ENCODE data around the gene VILL. TPM values are rescaled to one million over a fixed set of nuclear protein-coding genes. Genes with fewer than 3 reads are reported as not detected.
A peak's percentile ranks its signal among the peaks of the same experiment; 100 is the strongest.

The VILL gene
- total RNA-seq, result 4.3 TPM
- long read RNA-seq, partial matches to known transcripts, result 7 of 19 reads
- long read RNA-seq, other reads (novel, unspliced or antisense), result 12 of 19 reads

DNA sequence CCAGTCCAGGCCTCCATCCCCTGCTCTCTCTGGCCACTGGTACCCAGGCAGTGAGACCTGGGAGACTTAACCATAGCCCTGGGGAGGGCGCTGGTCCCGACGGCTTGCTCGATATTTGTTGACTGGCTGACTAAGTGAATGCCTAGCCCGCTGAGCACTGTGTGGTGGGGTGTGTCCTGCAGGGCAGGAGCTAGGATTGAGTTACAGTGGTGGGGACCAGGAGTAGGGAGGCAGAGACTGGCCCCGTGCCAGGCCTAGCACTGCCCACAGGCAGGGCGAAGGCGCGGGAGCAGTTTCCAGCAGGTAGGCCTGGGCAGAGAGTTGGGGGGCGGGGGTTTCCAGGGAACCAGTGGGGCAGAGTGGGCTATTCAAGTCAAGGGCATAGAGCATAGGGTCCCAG lies at the start of gene VILL:
Gene VILL (plus strand): TSS at position 260 of the 400 bp plus-strand sequence. CDS start 2,887 bp downstream, outside the sequence.
- DNase-seq (ENCODE audit: low spot score), result peak; percentile 87

DNA sequence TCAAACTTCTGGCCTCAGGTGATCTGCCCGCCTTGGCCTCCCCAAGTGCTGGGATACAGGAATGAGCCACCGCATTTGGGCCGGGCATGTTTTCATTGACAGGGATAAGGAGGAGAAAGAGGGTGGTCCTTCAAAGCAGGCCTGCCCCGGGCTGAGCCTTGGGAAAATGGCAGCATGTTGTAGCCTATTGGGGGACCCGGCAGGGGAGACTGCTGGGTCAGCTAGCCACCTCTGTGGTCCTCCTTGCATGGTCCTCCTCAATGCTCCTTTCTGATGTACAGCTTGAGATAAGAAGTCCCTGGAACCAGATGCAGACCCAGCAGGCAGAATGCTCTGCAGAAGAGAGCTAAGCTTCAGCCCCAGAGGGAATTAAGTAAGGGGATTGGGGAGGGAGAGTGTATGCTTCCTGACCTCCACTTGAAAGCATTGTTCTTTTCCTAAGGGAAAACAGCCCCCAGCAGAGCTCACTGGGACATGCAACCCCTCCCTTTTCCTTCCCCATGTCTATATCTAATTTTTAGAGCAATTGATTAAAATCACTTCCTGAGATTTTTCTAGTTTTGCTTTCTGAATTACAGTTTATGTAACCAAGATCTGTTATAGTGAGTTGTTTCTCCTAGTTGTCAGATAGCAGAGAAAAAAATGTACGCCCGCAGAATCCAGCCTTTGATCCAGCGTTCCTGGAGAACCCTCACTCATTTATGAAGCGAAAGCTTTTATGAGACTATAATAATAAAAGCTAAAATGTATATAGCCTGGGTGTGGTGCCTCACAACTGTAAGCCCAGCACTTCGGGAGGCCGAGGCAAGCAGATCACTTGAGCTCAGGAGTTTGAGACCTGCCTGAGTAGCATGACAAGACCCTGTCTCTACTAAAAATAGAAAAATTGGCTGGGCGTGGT lies 48.7 kb upstream of the VILL start:
- no peak for DNase-seq (ENCODE audit: low spot score)

DNA sequence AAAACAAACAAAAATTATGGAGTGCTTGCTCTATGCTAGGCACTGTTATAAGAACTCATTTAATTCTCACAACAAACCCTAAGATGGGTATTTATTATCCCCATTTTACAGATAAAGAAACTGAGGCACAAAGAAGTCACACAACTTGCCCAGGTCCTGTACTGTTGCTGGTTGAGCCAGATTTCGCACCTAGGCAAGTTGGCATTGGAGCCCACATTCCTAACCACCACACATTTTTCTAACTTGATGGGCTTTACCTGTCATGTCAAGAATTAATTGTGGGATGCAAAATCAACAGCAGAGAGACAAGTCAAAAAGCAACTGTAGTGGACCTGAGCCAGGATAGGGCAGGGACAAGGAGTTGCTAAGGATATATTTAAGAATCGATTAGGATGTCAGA lies 47.9 kb upstream of the VILL start:
- no peak for DNase-seq (ENCODE audit: low spot score)

DNA sequence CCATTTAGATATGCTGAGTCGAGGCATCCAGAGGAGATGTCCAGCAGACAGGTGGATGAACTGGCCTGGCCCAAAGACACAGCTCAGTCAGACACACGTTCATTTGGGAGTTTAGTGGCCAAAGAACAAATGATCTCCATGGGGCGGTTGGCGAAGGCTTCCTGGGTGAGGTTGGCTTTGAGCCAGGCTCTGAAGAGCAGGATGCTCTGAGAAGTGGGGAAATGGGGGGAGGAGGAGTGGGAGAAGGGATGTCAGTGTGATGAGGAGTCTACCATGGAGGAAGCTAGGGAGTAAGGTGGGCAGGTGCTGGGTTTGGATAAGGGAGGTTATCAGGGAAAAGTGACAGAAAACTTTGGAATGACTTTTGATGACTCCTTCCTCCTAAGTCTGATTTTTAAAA lies 47.5 kb upstream of the VILL start:
- DNase-seq (ENCODE audit: low spot score), result no peak

DNA sequence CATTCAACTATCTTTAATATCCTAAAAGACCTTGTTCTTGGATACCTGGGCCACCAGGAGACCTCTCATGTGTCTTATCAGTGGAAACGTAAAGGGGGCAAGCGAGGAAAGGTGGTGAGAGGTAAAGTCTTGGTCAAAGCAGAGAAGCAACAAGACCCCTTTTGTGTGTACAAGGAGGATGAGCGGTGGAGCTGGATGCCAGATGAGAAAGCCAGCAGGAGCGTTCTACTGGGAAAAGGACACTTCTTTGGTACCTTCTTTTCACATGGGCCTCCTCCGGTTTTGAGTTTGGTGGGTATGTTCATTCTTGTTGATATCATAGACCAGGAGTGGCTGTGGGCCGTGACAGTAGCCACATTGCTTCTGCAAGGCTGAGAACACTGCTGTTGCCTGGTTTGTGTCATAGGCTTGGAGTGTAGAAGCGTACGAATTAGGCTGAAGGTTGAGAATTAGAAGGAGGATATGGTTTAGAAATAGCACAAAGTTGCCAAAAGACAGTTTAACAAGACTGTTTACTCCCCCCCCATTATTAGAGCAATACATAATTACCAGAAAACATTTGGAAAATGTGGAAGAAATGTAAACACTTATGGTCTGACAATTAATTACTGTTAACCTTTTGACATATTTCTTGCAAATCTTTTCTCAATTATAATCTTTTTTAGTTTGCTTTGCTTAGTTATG lies 46.8 kb upstream of the VILL start:
- DNase-seq (ENCODE audit: low spot score), result no peak

DNA sequence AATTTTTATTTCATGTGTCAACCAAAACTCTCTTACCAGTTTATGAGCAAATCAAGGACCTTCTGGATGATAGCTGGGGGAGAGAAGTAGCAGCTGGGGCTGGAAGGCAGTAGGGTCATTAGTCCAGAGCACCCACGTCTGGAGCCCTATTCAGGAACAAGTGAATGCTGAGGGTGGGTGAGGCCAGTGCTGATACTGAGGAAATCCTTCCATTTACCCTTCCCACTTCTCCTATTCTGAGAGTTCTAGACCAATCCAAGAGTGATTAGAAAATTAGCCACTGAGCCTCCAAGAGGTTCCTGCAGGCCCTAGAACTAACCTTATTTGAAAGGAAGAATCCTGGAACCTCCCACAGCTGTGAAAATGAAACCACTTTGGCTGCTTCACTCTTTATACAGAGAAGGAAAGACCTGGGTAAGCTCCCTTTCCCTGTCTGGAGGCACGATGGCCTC lies 46.2 kb upstream of the VILL start:
- DNase-seq (ENCODE audit: low spot score), result no peak

DNA sequence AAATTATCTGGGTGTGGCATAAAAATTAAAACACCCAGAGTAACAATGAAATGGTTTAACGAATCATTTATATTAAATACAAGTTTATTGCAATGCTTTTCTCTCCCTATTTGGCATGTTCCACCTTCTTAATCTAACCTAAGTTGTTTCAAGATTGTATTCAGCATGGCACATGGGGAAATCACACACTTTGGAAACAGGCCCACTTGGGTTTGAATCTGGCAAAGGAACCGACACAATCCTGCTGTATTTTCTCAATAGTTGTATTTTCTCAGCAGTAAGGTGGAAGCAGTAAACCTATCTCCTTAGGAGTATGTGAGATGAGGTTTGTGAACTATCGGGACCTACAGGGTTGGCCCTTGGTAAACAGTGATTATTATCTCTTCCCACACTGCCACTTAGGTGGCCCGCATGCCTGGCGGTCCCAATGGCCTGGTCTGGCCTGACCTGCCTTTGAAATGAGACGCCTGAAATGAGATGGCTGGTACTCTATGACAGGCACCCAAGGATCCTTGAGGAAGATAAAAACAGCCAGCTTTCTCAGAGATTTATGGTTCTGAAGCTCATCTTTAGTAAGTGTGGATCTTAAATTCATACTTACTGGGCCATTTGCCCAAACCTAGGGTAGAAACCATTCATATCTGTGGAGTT lies 45.3 kb upstream of the VILL start:
- no peak for DNase-seq (ENCODE audit: low spot score)

DNA sequence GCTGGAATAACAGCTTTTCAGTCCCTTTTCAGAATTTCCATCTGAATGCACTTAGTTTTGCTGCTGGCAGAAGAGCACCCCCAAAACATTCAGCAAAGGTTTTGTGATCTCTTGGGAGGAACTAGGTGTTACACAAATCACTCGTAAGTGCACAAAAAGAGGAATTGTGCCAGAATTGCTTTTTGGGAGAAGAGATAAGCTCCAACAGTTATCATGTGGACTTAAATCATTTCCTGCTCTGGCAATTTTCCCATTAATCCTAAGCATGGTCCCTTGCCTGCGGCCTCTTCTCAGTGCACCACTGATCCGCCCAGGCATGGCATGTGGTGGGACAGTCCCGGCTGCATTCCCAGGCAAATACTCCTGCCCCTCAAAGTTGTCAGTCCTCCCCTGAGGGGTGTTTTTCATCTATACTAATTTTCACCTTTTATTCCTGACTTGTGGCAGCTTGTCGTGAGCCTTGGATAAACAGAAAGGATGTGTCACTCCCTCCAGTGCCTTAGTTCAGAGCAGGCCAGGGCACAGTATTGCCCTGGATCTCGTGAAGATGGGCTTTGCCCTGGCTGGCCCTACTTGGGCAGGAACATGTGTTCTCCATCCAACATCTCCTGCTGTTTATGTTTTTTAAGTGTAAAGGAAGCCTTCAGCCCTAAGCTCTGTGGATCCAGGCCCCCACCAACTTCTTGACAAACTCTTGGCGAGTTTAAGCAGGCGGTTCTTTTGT lies 44.6 kb upstream of the VILL start:
- DNase-seq (ENCODE audit: low spot score), result no peak

DNA sequence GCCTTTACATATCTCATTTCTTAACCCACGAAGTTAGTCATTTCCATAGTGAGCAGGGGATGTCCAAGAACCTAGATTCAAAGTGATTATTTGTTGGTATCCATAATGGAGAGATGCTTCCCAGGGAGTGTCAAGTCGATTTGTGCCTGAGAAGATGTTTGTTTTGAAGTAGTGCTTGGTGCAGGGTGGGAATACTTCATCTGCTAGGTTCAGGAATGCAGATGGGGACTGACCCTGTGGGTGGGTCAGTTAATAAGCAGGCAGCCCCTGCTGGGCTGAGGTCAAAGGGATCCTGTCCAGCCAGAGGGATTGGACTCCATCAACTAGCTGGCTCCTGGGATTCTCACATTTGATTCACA lies 44.1 kb upstream of the VILL start:
- no peak for DNase-seq (ENCODE audit: low spot score)

DNA sequence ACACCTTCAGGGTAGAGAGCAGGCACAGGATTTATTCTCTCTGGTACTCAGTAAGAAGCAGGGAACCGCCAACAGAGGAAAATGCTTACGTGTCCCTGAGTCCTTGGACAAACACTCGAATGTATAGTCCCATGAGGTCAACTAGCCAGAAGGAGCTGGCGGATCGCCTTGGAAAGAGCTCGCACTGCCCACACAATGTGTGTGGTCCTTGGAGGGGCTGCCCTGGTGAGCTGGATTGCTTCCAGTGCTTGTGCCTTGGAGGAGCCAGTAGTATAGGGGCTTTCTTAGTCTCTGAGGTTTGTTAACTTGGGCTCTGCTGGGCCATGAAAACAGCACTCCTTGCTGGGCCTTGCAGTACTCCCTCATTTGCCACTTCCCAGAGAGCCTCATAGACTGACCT lies 40.7 kb upstream of the VILL start:
- no peak for DNase-seq (ENCODE audit: low spot score)

DNA sequence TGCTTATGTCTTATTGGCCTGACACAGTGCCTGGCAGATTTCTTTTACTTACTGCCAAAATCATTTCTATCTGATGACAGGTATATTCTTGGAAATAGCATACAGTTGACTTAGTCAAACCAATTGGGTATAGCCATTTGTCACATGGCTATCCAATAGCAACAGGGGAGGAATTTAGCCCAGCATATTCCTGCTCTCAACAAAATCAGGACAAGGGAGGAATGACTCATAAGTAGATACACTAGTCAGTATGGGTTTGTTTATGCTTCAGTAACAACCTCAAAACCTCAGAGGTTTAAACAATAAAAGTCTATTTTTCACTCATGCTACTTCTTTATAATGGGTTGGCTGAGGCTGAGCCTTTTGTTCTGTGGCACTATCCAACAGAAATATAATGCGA lies 38.0 kb upstream of the VILL start:
- no peak for DNase-seq (ENCODE audit: low spot score)

DNA sequence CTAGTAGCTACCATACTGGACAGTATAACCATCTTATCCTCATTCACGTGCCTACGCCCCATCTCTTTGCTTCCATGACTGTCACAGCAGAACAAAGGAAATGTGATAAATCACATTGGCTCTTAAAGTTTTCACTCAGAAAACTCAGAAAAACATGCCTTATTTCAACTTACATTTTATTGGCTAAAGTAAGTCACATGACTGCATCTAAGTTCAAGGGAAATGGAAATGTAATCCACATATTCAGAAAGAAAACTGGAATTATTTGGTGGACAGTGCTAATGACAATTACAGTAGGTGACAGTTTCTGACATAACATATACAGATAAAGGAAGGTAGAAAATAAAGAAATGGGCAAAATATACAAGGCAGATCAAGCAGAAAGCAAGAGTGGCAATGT lies 37.4 kb upstream of the VILL start:
- DNase-seq (ENCODE audit: low spot score), result no peak

DNA sequence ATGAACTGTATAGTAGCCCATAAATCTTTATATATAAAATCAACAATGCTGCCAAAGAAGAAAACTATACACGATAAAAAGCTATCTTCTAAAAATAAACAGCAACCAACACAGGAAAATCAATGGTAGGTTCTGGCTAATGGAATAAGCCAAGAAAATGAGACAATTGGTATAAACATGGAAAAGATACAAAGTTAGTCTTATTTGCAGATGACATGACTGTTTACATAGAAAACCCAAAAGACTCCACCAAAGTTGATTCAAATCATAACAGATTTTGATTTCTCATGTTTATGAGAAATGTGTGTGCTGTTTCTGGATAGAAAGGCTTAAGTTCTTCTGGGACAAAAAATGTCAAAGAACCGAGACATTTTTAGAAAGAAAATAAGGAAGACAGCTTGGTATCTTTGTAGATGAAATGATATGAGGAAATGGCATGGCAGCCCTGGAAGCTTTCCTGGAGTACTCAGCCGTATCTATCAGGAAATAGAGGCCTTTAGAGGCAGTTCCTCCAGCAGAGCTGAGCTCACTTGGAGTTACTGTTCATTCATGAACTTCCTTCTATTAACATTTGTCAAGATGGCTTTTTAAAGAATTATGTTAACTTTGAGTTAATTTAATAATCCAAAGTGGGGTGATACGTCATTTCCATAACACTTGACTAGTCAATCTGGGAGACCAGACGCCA lies 36.7 kb upstream of the VILL start:
- DNase-seq (ENCODE audit: low spot score), result no peak

DNA sequence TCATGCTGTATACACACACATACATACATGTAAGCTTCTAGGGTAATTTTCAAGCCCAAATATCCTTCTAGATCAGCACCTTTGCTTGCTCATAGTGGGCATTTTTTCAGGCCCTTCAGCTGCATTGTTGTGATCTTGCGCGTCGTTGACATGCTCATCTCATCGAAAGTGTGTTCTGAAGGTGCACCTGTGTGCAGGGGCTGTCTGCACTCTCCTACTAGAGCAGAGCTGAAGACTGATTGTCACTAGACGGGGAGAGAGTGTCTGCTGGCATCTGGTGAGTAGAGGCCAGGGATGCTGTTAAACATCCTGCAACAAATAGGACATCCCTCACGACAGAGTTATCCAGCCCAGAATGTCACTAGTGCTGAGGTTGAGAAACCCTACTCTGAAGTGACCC lies 35.7 kb upstream of the VILL start:
- DNase-seq (ENCODE audit: low spot score), result no peak

DNA sequence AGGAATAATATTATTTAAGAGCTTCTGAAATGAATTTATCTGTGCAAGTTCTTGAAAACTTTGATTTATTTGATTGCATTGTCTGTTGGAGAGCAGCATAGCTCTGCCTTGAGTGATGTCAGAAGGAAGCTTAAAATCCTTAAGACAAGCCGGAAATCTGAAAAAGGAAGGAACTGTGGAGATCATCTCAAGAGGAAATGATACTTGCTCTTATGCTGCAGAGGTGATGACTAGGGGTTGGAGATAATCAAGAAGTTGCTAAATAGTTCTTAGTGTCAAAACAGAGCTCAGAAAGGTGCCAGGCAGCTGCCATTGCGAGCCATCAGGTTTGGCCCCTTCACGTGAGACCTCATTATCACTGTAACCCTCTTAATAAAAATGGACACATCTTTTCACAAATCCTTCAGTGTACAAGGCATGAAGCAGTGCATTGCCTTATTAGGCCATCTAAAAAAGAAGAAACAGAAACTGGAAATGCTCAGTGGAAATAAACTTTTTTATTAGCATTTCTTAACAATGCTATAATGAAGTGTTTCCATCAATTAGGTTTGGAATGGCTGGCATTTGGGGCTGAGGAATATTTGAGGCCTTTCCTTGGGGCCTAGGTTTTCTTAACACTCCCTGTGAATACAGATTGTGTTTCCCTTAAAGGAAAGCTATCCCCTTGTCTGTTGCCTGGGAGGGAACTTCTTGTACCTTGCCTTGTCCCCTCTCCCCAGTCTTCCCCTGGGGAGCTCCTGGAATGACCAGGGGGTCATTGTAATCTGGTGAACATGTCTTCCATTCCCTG lies 34.5 kb upstream of the VILL start:
- no peak for DNase-seq (ENCODE audit: low spot score)

DNA sequence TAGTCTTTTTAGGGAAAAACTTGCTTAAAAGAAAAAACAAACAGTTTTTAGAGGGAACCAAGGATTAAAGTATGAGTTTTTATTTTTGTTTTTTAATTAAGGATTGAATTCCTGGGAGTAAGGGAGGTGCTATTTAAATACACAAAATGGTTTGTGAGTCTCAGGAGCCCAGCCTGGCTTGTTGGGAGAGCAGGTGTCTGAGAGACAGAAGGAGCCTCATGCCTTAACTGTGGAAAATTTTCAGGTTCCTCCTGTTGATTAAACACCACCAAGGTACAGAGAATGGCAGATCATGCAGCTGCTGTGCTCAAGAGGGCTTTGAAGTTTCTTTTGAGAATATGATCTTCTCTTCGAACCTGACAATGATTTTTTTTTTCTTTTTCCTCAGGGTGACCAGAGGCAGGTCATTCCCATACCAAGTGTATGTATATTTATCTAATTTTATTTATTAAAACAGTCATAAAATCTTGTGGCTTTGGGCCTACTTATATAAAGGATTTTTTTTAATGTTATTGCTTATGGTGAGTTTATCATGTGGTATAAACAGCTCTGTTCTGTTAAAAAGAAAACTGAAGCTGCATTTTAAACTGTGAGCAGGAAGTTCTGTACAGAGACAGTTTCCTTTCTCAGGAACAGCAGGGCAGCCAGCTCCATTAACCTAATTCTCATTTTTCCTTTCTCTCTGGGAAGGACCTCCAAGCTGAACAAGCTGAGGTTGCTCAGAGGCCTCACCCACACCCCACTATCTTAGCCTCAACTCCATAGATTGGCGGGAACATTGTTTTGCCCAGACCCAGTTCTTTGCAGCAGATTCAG lies 33.7 kb upstream of the VILL start:
- DNase-seq (ENCODE audit: low spot score), result no peak

DNA sequence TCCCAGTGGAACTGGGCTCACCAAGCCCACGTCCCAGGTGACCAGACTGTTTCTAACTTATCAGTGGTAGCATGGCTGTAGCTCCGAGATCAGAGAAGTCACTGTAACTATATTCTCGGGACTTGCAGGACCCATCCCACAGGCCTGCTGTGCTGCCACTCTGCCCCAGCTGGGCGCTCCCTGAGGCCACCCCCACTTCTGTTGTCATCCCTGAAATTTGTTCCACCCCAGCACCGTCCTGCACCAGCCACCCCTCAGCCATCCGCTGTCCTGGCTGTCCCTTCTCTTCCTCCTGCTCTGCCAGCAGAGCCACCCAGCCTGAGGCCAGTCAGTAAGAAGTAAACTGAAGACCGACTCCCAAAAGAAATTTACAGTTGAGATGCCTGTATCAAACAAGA lies 33.0 kb upstream of the VILL start:
- DNase-seq (ENCODE audit: low spot score), result no peak

DNA sequence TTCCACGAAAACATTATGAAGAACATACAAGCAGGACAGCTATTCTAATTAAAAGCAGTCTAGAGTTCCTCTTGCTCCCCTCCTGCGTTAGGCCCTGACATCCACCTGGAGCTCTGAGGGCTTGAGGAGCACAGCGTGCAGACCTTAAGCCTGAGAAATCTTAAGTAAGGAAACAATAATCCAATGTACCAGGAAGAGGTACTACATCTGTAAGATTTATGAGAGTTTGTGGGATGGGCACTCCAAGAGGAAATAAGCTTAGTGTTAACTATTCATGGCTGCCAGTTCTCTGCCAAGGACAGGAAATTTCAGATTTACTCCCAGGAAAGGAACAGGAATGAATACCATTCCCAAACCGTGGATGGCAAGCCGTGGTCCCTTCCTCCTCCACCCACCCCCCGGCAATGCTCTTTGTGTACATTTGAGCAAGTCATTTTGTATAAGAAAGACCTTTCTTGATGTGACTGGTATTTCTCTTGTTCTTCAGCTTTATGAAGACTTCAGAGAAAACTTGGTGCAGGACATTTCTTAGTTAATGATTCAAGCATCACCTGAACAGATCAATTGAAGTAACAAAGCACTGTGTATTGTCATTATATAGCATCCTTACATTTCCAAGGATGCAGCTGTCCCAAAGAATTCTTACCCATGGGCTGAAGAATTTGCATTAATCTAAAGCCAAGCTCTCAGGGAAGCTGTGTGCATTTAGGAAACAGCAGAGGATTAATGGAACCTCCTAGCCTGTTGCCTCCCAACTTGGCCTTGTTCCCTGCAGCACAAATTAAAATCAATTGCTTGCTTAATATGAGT lies 28.8 kb upstream of the VILL start:
- no peak for DNase-seq (ENCODE audit: low spot score)

All from mesenteric fat pad (tissue), 1 donor.